Measurements from ENCODE around the gene ACOXL. TPM values are rescaled to one million over a fixed set of nuclear protein-coding genes. Genes with fewer than 3 reads are reported as not detected.
"Not testable (repeated sequence)": the region's sequence is repeated elsewhere in the genome, so short reads cannot be mapped to it uniquely, and the experiment has no call there.

The ACOXL gene
- total RNA-seq, 1 donor from 2014 or later: not detected

DNA sequence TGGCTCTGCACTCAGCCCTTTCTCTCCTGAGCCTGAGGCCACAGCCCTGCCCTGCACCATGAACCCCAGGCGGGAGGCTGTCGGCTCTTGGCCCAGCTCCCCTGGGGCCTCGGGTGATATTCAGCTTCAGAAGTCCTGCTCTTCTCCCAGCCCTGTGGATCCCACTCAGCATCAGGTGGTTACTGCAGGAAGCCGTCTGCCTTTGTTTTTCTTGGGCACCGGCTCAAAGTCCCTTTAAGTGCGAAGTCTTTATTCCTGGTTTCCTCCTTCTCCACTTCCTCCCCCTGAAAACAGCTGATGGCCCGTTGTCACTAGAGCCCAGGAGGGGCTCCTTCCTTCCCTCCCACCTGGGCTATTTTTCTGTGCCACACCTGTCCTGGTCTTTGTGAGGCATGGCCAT is 226.8 kb downstream of the ACOXL start:
- no peaks in the 10 kb centered on the region for H3K9me3 Mint-ChIP-seq
- TF ChIP-seq, protein P1, sequence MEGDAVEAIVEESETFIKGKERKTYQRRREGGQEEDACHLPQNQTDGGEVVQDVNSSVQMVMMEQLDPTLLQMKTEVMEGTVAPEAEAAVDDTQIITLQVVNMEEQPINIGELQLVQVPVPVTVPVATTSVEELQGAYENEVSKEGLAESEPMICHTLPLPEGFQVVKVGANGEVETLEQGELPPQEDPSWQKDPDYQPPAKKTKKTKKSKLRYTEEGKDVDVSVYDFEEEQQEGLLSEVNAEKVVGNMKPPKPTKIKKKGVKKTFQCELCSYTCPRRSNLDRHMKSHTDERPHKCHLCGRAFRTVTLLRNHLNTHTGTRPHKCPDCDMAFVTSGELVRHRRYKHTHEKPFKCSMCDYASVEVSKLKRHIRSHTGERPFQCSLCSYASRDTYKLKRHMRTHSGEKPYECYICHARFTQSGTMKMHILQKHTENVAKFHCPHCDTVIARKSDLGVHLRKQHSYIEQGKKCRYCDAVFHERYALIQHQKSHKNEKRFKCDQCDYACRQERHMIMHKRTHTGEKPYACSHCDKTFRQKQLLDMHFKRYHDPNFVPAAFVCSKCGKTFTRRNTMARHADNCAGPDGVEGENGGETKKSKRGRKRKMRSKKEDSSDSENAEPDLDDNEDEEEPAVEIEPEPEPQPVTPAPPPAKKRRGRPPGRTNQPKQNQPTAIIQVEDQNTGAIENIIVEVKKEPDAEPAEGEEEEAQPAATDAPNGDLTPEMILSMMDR (conservative IDR thresholded peaks at IDR 0.05): no peak
- H3K36me3 Mint-ChIP-seq (ENCODE audit: low read depth): no peaks in the 10 kb centered on the region

DNA sequence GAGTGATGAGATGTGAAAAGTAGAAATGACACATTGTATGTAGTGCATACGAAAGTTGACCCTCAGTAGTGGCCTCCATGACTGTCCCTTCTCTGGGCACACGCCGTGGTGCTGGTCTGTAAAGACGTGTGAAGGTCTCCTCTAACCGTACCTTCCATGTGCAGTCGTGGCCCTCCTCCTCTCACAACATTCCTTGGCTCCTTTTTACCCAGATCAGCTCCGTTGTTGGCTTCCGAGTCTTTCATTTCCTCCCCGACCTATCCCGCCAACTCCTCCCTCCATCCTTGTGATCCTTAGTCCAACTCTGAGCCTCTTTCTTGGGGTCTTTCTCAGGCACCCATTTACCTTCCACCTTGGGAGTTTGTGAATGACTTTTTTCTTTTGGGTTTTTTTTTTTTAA is 227.9 kb downstream of the ACOXL start:
- H3K4me3 Mint-ChIP-seq: no peak overlapping the region

More for the DNA sequence above, 226.8 kb downstream of the ACOXL start:
- Mint-ChIP-seq H3K27me3 (ENCODE audit: low read depth) (no peaks in the 10 kb centered on the region), H3K4me3 (no peak overlapping the region), H3K4me1 (peaks cover 26% of the 10 kb centered on the region), H3K27ac (ENCODE audit: unreplicated experiment) (no peak overlapping the region)
- DNase-seq (ENCODE audit: low read depth, low spot score): no peak

DNA sequence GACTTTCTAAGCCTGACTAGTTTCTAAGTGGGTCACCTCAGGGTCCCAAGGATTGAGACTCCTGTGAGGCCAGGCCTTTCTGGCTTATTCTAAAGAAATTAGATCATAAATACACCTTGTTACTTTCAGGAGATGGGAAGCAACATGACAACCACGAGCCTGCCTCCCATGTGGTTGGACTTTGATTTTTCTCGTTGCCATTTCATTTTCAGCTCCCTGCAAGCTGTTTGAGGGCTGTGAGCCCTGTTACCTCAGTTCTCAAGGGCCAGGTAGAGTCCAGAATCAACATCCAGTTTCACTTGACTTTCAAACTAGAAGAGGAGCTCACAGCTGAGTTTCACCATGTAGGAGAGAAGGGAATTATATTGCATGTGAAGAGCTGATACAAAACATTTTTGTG is 228.6 kb downstream of the ACOXL start:
- peaks cover 13% of the 10 kb centered on the region for H3K4me1 Mint-ChIP-seq

More for the DNA sequence above, 227.9 kb downstream of the ACOXL start:
- H3K4me1 Mint-ChIP-seq: peaks cover 17% of the 10 kb centered on the region
- peaks cover 3% of the 10 kb centered on the region for H3K9me3 Mint-ChIP-seq
- H3K27ac Mint-ChIP-seq (ENCODE audit: unreplicated experiment): no peak overlapping the region
- TF ChIP-seq, protein P1 (conservative IDR thresholded peaks at IDR 0.05): no peak
- DNase-seq (ENCODE audit: low read depth, low spot score): no peak
- no peaks in the 10 kb centered on the region for H3K36me3 Mint-ChIP-seq (ENCODE audit: low read depth)
- H3K27me3 Mint-ChIP-seq (ENCODE audit: low read depth): no peaks in the 10 kb centered on the region

DNA sequence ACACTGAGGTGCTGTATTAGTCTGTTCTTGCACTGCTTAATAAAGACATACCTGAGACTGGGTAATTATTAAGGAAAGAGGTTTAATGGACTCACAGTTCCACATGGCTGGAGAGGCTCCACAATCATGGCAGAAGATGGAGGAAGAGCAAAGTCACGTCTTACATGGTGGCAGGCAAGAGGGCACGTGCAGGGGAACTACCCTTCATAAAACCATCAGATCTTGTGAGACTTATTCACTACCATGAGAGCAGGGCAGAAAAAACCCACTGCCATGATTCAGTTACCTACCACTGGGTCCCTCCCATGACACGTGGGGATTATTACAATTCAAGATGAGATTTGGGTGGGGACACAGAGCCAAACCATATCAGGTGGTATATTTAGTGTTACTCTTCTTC is 229.3 kb downstream of the ACOXL start:
- H3K36me3 Mint-ChIP-seq (ENCODE audit: low read depth); H3K4me3 Mint-ChIP-seq; DNase-seq (ENCODE audit: low read depth, low spot score); H3K27me3 Mint-ChIP-seq (ENCODE audit: low read depth); H3K9me3 Mint-ChIP-seq: not testable (repeated sequence)
- Mint-ChIP-seq H3K4me1 (peaks cover 13% of the 10 kb centered on the region), H3K27ac (ENCODE audit: unreplicated experiment) (peak overlapping the region; percentile 2)

More for the DNA sequence above, 228.6 kb downstream of the ACOXL start:
- H3K27me3 Mint-ChIP-seq (ENCODE audit: low read depth): no peaks in the 10 kb centered on the region
- no peak for DNase-seq (ENCODE audit: low read depth, low spot score)
- H3K36me3 Mint-ChIP-seq (ENCODE audit: low read depth): no peaks in the 10 kb centered on the region
- H3K4me3 Mint-ChIP-seq: no peak overlapping the region
- H3K27ac Mint-ChIP-seq (ENCODE audit: unreplicated experiment): no peak overlapping the region
- TF ChIP-seq, protein P1 (conservative IDR thresholded peaks at IDR 0.05): no peak
- peaks cover 3% of the 10 kb centered on the region for H3K9me3 Mint-ChIP-seq

DNA sequence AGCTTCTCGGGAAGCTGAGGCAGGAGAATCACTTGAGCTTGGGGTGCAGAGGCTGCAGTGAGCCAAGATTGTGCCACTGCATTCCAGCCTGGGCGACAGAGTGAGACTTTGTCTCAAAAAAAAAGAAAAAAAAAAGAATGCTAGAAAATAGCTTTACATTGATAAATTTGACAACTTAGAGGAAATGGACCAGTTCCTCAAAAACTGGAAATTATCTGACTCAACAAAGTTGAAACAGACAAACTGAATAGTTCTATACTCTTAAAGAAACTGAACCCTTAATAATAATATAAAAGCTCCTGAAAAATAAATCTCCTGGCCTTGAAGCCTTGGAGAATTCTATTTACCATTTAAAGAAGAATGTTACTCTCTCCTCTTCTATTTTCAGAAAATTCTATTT is 237.3 kb downstream of the ACOXL start:
- Mint-ChIP-seq H3K9me3 (peaks cover 3% of the 10 kb centered on the region), H3K36me3 (ENCODE audit: low read depth) (no peaks in the 10 kb centered on the region), H3K27me3 (ENCODE audit: low read depth) (no peaks in the 10 kb centered on the region), H3K27ac (ENCODE audit: unreplicated experiment) (no peak overlapping the region), H3K4me3 (no peak overlapping the region), H3K4me1 (peaks cover 6% of the 10 kb centered on the region)
- TF ChIP-seq, protein P1 (conservative IDR thresholded peaks at IDR 0.05): no peak
- DNase-seq (ENCODE audit: low read depth, low spot score): no peak

DNA sequence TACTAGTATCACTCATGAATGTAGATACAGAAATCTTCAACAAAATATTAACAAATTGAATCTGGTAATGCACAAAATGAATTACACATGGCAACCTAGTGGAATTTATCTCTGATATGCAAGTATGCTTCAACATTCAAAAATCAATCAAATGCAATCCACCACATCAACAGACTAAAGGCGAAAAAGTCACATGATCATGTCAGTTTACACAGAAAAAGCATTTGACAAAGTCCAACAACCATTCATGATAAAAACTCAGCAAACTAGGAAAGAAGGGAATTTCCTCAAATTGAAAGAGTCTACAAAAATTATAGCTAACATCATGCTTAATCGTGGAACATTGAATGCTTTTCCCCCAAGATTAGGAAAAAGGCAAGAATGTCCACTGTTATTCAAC is 237.8 kb downstream of the ACOXL start:
- TF ChIP-seq, protein P1 (conservative IDR thresholded peaks at IDR 0.05): no peak
- DNase-seq (ENCODE audit: low read depth, low spot score): no peak
- Mint-ChIP-seq H3K27me3 (ENCODE audit: low read depth) (no peaks in the 10 kb centered on the region), H3K4me3 (no peak overlapping the region), H3K36me3 (ENCODE audit: low read depth) (no peaks in the 10 kb centered on the region), H3K9me3 (no peaks in the 10 kb centered on the region), H3K4me1 (peaks cover 8% of the 10 kb centered on the region), H3K27ac (ENCODE audit: unreplicated experiment) (no peak overlapping the region)

Measured in neural crest cell (in vitro differentiated cells).